ENCODE measurements around the gene CENPE.

Gene CENPE

GRCh38 chr4:103086551-103086950, 111.6 kb downstream of the CENPE start:
- no peak for DNase-seq
- intact Hi-C loops (cut with DNase I), result no loop called here

- DNase-seq, result no peak
- intact Hi-C loops (cut with DNase I), result no loop called here
These were observed 112.5 kb downstream of the CENPE start for GRCh38 chr4:103085555-103086196.

DNA sequence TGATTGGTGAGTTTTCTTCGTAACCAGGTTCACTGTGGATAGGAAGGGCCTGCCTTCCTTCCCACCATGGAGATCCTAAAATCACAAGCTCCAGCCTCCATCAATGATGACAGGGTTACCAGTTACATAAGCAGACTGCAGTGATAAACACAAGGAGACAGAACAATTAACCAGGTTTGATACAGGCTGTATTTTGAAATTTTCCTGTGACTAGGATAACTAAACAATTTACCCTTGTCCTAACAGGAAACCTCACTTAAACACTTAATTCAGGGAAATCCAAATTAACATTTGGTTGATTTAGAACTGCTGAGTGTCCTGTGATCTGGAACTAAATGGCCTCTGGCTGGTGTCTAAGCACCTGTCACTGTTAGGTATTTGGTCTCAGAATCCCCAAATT, 118.5 kb downstream of the CENPE start:
- DNase-seq, result no peak
- intact Hi-C loops (cut with DNase I), result no loop called here

GRCh38 chr4:103076747-103077347, 121.3 kb downstream of the CENPE start, which contains the start of gene SLC9B2:
TSS of gene SLC9B2 (minus strand) at chr4:103076761. CDS start at chr4:103067550, 9,211 bp downstream.
- intact Hi-C loops (cut with DNase I), result no loop called here
- peak in 2 of 42 donors; percentile 10 for DNase-seq

- peak; percentile 26 to 87 (median 73) for DNase-seq
- intact Hi-C loops (cut with DNase I), result no loop called here
These were observed 122.0 kb downstream of the CENPE start for GRCh38 chr4:103075894-103076746.

GRCh38 chr4:103075435-103075893, 122.7 kb downstream of the CENPE start:
- intact Hi-C loops (cut with DNase I), result no loop called here
- no peak for DNase-seq

GRCh38 chr4:103074744-103075434, 123.3 kb downstream of the CENPE start:
- no peak for DNase-seq
- intact Hi-C loops (cut with DNase I), result no loop called here

- no peak for DNase-seq
- intact Hi-C loops (cut with DNase I), result no loop called here
These were observed 124.2 kb downstream of the CENPE start for GRCh38 chr4:103073792-103074438.

DNA sequence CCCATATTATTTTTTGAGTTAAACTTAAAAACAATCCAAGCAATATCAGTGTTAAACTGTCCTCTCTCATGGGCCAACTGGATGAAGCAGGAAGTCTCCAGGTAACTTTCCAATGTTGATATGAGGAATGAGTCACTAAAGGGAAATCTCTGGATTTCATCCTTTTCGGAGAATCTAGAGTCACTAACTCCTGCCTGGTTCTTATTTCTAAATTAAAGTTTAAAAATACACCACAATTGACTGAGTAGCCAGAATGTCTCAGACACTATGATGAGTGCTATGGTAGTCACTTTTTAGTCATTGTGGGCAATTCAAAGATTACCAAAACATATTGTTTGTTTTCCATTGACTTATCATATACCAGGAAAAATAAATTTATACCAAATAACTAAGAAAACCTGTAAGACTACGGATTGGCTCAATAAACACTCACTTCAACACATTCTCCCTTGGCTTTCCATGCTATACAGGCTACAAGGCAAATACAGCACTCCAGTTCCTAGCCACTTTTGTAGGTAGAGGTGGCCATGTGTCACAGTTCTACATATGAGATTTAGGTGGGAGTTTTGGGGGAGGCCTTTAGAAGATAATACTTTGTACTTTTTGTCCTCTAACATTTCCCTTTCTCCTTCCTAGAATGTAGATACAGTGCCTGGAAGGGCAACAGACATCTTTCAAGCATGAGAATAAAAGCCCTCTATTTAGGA, 130.1 kb downstream of the CENPE start:
- no peak for DNase-seq
- intact Hi-C loops (cut with DNase I), result no loop called here

GRCh38 chr4:103060453-103061148, 137.5 kb downstream of the CENPE start:
- DNase-seq, result no peak
- intact Hi-C loops (cut with DNase I), result no loop called here
